ENCODE data around the gene ZNF518B.

ZNF518B gene

GRCh38 chr4:10454121-10454520, 3.1 kb downstream of the ZNF518B start:
- H3K27ac ChIP-seq (ENCODE audit: low read length), result no peak overlapping the region
- H3K4me1 ChIP-seq (ENCODE audit: low read length), result no peaks in the 10 kb centered on the region
- no peaks in the 10 kb centered on the region for H3K9me3 ChIP-seq (replicated peaks; ENCODE audit: insufficient read depth, low read length)
- DNase-seq, result no peak
- H3K4me3 ChIP-seq (ENCODE audit: low read length), result no peak overlapping the region
- H4K20me1 ChIP-seq (ENCODE audit: insufficient read depth, low read length), result no peaks in the 10 kb centered on the region
- no peak overlapping the region for H3K4me2 ChIP-seq (ENCODE audit: low read depth, low read length)
- H3K9ac ChIP-seq (ENCODE audit: low read length), result no peak overlapping the region
- H3K36me3 ChIP-seq (replicated peaks; ENCODE audit: insufficient read depth, low read length), result 0 out of 2 replicates have a peak, but pooled peaks cover 9% of the 10 kb centered on the region
- H3F3A ChIP-seq (ENCODE audit: insufficient read depth, low read length), result no peaks in the 10 kb centered on the region
- no peak overlapping the region for H2AFZ ChIP-seq (ENCODE audit: low read length)
- H3K79me2 ChIP-seq (ENCODE audit: low read length), result peaks cover 11% of the 10 kb centered on the region
- no peaks in the 10 kb centered on the region for H3K9me2 ChIP-seq (replicated peaks; ENCODE audit: insufficient read depth, low read length)
- H3K27me3 ChIP-seq (replicated peaks; ENCODE audit: insufficient read depth, low read length), result 0 out of 2 replicates have a peak, but pooled peaks cover 5% of the 10 kb centered on the region
- TF ChIP-seq CTCF (IDR thresholded peaks at IDR 0.05; ENCODE audit: low read length), result no peak
- no peak for TF ChIP-seq EZH2 (optimal IDR thresholded peaks at IDR 0.05; ENCODE audit: low read depth, low read length)
- no peak for TF ChIP-seq EZH2phosphoT487 (IDR thresholded peaks at IDR 0.05; ENCODE audit: low read length)

- peaks cover 22% of the 10 kb centered on the region for H3K36me3 ChIP-seq (replicated peaks; ENCODE audit: insufficient read depth, low read length)
These were observed 8.2 kb downstream of the ZNF518B start for GRCh38 chr4:10448991-10449390.

GRCh38 chr4:10442976-10443375, 14.2 kb downstream of the ZNF518B start:
- no peak for DNase-seq
- no peaks in the 10 kb centered on the region for H3K9me2 ChIP-seq (replicated peaks; ENCODE audit: insufficient read depth, low read length)
- H4K20me1 ChIP-seq (ENCODE audit: insufficient read depth, low read length), result no peaks in the 10 kb centered on the region
- no peaks in the 10 kb centered on the region for H3K4me1 ChIP-seq (ENCODE audit: low read length)
- no peak overlapping the region for H2AFZ ChIP-seq (ENCODE audit: low read length)
- H3K27ac ChIP-seq (ENCODE audit: low read length), result no peak overlapping the region
- no peaks in the 10 kb centered on the region for H3K9me3 ChIP-seq (replicated peaks; ENCODE audit: insufficient read depth, low read length)
- H3K9ac ChIP-seq (ENCODE audit: low read length), result no peak overlapping the region
- H3F3A ChIP-seq (ENCODE audit: insufficient read depth, low read length), result no peaks in the 10 kb centered on the region
- no peaks in the 10 kb centered on the region for H3K27me3 ChIP-seq (replicated peaks; ENCODE audit: insufficient read depth, low read length)
- H3K4me3 ChIP-seq (ENCODE audit: low read length), result no peak overlapping the region
- no peak overlapping the region for H3K4me2 ChIP-seq (ENCODE audit: low read depth, low read length)
- TF ChIP-seq EZH2 (optimal IDR thresholded peaks at IDR 0.05; ENCODE audit: low read depth, low read length) (no peak), CTCF (IDR thresholded peaks at IDR 0.05; ENCODE audit: low read length) (no peak), EZH2phosphoT487 (IDR thresholded peaks at IDR 0.05; ENCODE audit: low read length) (no peak)
- no peaks in the 10 kb centered on the region for H3K79me2 ChIP-seq (ENCODE audit: low read length)
- H3K36me3 ChIP-seq (replicated peaks; ENCODE audit: insufficient read depth, low read length), result peaks cover 13% of the 10 kb centered on the region

More at GRCh38 chr4:10448991-10449390, 8.2 kb downstream of the ZNF518B start:
- H3F3A ChIP-seq (ENCODE audit: insufficient read depth, low read length), result no peaks in the 10 kb centered on the region
- H4K20me1 ChIP-seq (ENCODE audit: insufficient read depth, low read length), result no peaks in the 10 kb centered on the region
- H3K9ac ChIP-seq (ENCODE audit: low read length), result no peak overlapping the region
- H2AFZ ChIP-seq (ENCODE audit: low read length), result no peak overlapping the region
- H3K27ac ChIP-seq (ENCODE audit: low read length), result no peak overlapping the region
- H3K4me3 ChIP-seq (ENCODE audit: low read length), result no peak overlapping the region
- no peaks in the 10 kb centered on the region for H3K27me3 ChIP-seq (replicated peaks; ENCODE audit: insufficient read depth, low read length)
- no peak overlapping the region for H3K4me2 ChIP-seq (ENCODE audit: low read depth, low read length)
- H3K4me1 ChIP-seq (ENCODE audit: low read length), result no peaks in the 10 kb centered on the region
- H3K9me2 ChIP-seq (replicated peaks; ENCODE audit: insufficient read depth, low read length), result no peaks in the 10 kb centered on the region
- DNase-seq, result no peak
- H3K79me2 ChIP-seq (ENCODE audit: low read length), result no peaks in the 10 kb centered on the region
- no peaks in the 10 kb centered on the region for H3K9me3 ChIP-seq (replicated peaks; ENCODE audit: insufficient read depth, low read length)
- TF ChIP-seq EZH2phosphoT487 (IDR thresholded peaks at IDR 0.05; ENCODE audit: low read length) (no peak), EZH2 (optimal IDR thresholded peaks at IDR 0.05; ENCODE audit: low read depth, low read length) (no peak), CTCF (IDR thresholded peaks at IDR 0.05; ENCODE audit: low read length) (no peak)
